Hematopoietic multipotent progenitor cell treated with erythropoietin and hydrocortisone succinate and interleukin-3 and kit ligand, for 8 days (in vitro differentiated cells): ENCODE measurements around the gene RANBP1.

Experiments used
- DNase-seq: peaks from one replicate; pipeline ENCODE4 v3.0.0-alpha.2; 2015

RANBP1 gene

GRCh38 chr22:20109411-20110358 is 6.2 kb upstream of the RANBP1 start:
- DNase-seq = no peak

DNA sequence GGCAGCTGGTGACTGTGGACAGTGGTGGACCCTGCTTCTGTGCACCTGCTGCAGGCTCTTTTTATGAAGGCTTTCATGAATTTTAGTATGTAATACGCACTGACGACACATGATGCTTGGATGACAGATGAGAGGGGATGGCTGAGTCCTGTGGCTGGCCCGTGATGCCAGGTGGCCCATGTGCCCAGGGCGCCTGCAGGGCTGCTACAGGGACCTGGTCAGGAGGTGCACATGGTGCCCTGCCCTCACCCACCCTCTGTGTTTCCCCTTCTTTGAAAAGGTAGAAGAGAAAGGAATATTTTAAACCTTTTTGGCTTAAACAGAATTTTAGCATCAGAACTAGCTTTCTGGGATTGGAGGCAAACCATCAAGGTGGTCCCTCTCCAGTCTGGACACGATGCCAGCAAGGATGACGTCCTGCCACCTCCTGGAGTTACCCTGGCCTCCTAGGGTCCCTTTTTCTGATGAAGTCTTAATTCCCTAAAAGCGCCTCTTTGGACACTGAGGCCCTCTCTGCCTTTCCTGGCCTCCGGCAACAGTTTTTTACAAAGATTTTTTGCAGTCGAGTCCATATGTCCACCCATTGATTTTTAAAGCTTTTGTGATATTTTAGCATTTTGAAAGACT is 5.4 kb upstream of the RANBP1 start:
- DNase-seq = no peak

GRCh38 chr22:20111045-20111688 is 4.7 kb upstream of the RANBP1 start:
- DNase-seq = peak; percentile 58

GRCh38 chr22:20111689-20112622 is 3.9 kb upstream of the RANBP1 start:
- no peak for DNase-seq

GRCh38 chr22:20112623-20113511 is 3.0 kb upstream of the RANBP1 start:
- no peak for DNase-seq

DNA sequence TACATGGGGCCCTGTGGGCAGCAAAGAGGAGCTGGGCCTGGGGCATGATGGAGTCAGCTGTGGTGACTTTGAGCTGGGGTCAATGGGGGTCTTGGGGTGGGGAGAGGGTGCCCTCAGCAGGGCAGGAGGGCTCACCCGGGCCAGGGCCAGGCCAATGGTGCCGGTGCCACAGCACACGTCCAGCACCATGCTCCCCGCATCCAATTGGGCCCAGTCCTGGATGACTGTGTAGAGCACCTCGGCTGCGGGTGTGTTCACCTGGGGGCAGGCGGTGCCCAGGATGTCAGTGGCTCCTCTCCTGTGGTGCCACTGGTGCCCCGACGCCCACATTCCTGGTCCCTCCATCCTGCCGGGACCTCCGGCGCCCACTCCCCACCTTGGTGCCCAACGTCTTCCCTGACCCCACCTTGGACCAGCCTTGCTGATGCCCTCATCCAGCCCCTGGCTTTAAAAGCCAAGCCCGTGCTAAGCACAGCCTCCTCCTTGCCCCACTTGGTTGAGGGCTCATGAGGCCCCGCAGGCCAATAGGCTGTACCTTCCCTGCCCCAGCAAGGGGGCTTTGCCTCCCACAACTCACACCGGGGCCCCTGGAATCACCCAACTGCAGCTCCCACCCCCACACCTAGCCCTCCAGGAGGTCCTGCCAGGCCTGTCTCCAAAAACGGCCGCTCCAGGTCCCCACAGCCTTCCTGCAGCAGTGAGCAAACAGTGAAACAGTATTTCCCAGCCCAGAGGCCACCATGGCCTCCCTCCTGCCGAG is 2.2 kb upstream of the RANBP1 start:
- DNase-seq = no peak

DNA sequence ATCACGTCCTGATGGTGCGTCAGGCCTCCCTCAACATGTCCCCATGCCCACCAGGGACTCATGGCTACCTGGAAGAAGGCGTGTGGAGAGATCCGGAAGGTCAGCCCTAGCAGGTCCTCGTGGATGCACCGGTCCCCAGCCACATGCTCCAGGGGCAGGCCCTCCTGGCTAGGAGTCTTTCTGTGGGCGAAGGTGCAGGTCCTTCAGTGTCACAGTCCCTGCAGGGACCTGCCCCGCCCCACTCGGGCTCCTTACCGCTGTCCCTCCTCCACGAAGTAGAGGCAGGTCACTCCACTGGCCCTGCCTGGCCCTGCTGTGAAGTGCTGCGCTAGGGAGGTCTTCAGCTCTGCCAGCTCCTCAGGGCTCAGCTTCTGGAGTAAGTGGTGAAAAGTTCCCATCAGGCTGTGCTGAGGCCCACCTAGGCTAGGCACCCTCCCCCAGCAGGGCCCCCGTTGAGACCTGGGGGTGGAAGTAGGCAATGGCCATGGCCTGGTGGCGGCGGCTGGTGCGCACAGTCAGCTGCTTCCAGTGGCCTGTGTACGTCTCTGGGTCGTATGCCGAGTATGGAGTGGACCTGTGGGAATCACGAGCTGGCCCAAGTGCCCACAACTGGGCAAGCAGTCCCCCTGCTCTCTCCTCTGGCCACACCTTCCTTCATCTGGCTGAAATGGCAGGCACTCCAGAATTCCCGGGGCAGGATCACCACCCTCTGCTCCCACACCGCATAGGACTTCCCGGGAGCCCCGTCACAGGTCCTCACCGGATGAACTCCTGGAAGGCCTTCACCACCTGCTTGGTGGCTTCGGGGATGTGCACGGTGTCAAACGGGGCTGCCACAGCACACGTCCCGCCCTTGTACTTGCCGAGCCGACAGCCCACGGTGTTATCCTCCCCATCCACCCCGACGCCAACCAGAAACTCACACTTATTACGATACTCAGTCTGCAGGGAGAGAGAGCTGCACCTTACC is 1.1 kb upstream of the RANBP1 start:
- no peak for DNase-seq

GRCh38 chr22:20116376-20116950 is 559 bp downstream of the RANBP1 start:
- no peak for DNase-seq

DNA sequence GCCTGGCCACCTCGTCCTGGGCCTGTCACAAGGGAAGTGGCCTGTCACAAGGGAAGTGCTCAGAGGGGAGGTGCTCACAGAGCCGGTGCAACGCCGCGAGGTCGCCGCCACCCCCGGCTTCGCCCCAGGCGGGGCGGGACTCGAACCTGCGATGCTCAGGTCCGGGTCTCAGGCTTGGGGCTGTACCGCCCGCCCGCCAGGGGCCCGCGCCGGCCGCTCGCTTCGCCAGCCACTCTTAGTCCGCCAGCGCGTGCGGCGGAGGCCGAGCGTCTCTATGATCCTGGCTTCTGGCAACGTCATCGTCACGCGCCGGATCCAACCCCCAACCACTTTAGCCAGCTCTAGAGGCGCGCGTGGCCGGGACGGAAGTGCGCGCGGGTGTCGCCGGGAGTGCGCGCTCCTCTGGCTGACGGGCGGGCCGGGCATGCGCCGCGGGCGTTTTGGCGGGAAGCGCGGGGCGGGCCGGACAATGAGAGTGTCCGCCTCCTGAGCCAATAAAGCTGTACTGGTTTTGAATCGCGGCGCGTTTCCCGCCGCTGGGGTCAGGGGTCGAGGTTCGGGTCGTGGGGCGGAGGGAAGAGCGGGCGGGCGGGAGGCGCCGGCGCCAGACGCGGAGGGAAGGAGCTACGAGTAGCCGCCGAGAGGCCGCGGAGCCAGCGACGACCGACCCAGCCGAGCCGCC is 1.2 kb downstream of the RANBP1 start, which contains the start of gene TRMT2A:
TSS of gene TRMT2A (minus strand) at position 276 of the 682 bp plus-strand sequence. CDS start 320 bp downstream, outside the sequence.
- peak; percentile 97 for DNase-seq

DNA sequence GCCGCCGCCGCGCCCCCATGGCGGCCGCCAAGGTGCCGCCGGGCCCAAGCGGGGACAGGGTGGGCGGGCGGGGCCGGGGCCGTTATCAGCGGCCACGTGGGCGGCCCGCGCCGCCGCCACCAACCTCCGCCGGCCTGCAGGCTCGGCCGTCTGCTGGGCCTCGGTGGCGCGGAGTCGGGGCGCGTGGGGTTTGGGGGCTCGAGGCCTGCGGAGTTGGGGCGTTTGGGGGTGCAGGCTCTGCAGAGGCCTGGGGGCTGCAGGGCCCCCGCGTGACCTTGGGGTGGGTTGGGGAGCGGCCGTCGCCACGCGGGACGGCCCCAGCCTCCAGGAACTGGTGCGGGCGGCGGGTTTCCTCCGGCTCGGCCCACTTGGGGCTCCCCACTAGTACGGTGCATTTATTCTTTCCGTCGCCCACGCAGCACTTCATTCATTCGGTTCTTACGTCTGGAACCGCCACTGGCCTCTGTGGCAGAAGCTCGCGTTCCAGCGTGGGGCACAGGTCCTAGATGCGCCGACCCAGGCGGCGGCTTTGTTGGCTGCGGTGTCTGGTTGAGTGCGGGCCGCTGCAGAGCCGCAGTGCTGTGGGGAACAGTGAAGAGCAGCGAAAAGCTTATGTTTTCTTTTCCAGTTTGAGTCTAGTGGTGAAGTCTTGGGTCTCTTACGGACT is 1.9 kb downstream of the RANBP1 start:
- peak; percentile 44 for DNase-seq

GRCh38 chr22:20118300-20119020 is 2.6 kb downstream of the RANBP1 start:
- peak; percentile 40 for DNase-seq

- no peak for DNase-seq
These were observed 6.0 kb downstream of the RANBP1 start for GRCh38 chr22:20121856-20122415.

DNA sequence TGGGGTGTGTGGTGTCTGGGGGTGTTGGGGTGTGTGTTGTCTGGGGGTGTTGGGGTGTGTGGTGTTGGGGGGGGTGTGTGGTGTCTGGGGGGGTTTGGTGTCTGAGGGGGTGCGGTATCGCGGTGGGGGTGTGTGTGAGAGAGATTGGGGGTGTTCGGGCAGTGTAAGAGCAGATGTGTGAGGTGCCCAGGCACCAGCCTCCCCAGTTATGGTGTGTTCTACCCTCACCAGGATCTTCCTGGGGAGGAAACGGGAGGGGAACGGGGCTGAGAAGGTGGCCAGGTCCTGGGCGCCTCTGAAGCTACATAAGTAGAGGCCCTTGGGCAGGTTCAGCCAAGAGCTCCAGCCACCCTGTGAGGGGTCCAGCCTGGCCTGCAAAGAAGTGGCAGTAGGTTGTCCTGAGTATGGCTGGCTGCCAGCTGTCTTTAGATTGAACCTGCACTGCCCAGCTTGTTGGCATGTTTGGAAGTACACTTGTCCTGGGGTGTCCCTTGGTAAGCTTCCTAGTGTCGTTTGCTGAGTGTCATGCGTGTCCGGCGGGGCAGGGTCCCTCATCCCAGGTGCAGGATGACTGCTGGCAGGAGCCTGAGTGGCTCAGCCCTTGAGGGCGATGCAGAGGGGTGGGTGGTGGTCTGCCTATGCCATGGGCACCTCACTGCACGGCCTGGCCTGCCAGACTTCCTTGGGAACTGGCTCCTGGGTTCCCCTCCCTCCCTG is 7.6 kb downstream of the RANBP1 start:
- no peak for DNase-seq

DNA sequence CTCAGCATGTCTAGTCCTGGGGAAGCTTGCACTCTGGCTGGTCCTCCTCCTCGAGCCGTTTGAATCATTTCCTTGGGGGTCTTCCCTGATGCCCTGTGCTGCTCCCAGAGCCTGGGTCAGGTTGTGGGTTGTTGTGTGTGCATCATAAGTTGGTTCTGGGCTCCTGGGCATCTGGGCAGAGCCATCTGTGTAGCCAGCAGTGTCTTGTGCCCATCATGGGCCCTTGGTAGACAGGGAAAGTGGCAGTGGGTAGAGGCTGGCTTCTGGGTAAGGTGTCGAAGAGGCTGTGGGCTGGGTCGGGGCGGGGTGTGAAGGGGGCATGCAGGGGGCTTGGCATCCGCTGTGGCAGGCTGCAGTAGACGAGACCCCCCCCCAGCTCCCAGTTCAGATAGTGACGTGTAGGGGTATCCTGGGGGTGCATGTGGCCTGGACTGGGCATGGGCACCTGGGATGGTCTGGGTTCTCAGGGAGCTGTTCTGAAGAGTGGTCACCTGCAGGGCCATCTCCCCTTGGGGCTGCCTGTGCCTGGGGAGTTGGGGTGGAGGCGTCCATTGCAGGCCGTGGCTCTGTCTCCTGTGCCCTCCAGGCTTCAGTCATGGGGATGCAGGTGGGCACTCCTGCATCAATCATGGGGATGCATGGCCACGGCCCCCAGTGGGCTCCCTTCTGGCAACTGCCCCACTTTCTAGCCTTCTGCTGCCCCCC is 8.3 kb downstream of the RANBP1 start:
- no peak for DNase-seq
